Measurements from ENCODE around the gene MTERF1.

MTERF1 gene

GRCh38 chr7:91832493-91833045, 47.9 kb downstream of the MTERF1 start:
- DNase-seq (ENCODE audit: low read depth): no peak

GRCh38 chr7:91827169-91827568, 53.3 kb downstream of the MTERF1 start:
- DNase-seq (ENCODE audit: low read depth): no peak

GRCh38 chr7:91826377-91826776, 54.1 kb downstream of the MTERF1 start:
- DNase-seq (ENCODE audit: low read depth): peak; percentile 24

- DNase-seq (ENCODE audit: low read depth): no peak
Observed at GRCh38 chr7:91824201-91824600, 56.3 kb downstream of the MTERF1 start.

All from GM04504 (cell line).